HT1080 (cell line): Measurements from ENCODE around the gene SIGLEC7. TPM values are rescaled to one million over a fixed set of nuclear protein-coding genes. Genes with fewer than 3 reads are reported as not detected.
A peak's percentile ranks its signal among the peaks of the same experiment; 100 is the strongest.

Experiments
- DNase-seq: peaks from one replicate; pipeline ENCODE4 v3.0.0-alpha.2; 2015; ENCODE audit warnings: low read depth
- total RNA-seq: library from RNA; depleted of rRNA; stranded (reverse); fragments of >200 nt; shearing (Covaris generic); gene quantifications from 2 replicates; pipeline ENCODE4 v1.2.3, GENCODE V29; 2014

The SIGLEC7 gene
- total RNA-seq, 1 experiment from 2014 or later, result not detected

DNA sequence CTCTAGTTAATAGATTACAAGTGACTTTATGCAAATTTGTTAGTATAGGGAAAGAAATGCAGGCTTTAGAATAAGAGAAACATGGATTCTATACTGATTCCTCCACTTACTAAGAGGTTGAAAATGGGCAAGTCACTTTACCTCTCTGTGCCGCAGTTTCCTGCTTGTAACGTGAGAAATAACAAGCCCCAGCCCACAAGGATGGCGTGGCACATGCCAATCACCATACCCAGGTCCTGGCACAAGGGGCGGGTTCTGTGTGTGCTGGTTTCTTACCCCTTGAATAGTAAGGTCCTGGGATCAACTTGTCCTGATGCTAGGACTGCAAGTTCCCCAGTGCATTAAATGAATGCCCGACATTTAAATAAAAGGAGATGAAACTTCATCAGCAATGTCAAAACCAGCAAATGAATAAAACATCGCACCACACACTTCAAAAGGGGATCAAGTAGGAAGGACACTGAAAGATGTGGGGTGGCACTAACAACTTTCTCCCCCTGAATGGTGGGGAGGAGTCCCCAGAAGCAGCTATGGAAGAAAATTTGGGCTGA lies 25.3 kb upstream of the SIGLEC7 start:
- peak; percentile 27 for DNase-seq

DNA sequence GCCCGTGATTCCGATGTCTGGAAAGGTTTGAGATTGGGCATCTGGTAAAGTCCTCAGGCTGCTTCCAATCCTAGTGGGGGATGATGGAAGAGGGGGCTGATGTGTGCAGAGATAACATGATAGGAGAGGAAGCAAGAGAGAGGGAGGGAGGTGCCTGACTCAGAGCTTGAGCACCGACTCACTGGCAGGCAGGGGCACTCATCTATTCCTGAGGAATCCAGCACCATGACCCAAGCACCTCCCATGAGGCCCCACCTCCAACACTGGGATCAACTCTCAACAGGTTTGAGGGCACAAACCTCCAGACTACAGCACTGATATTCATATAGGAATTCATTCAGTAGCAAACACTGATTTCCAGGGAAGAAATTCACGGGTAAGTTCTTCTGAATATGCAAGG lies 23.0 kb upstream of the SIGLEC7 start:
- peak; percentile 60 for DNase-seq

DNA sequence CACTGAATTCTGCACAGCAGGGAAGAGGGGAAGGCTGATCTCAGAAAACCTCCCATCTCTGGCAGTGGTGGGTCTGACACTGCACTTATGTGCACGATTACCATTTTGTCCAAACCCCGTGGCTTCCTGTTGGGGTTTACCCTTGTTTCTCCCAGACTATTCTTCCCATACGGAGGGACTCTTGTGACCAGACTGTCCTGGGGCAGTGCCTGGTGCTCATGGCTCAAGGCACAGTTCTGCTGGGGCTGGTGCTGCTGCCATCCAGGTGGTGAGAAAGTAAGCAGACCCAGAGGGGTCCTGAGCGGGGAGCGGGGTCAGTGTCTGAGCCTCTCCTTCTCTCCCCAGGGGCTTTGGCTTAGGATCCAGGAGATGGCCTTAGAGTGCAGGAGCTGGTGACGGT lies 22.5 kb upstream of the SIGLEC7 start:
- no peak for DNase-seq

DNA sequence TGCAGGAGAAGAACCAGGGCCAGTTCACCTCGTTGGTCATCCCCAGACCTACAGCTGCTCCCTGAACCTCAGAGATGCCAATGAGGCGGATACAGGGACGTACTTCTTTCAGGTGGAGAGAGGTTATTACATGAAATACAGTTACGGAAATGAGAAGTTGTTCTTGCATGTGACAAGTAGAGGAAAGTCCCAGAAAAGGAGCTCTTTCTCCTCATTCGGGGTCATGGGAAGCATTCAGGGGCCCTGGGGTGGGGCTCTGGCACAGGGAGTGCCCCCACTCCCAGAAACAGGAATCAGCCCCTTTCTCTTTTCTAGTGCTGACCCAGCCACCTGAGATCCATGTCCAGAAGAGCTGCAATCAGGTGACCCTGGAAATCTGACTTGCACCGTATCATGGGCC lies 21.9 kb upstream of the SIGLEC7 start:
- no peak for DNase-seq

DNA sequence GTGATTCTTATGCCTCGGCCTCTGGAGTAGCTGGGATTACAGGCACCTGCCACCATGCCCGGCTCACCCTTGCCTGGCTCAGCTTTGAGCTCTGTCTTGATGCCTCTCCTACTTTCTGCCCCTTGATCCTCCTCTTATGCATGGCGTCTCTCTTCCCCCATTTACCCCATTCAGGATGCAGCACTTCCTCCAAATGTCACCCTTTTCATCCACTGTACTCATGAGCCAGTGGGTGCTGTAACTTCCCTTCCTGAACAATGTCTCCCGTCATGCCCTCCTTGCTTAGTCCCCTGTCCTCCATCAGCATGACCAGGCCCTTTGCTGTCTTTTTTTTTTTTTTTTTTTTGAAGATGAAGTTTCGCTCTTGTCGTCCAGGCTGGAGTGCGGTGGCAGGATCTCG lies 20.8 kb upstream of the SIGLEC7 start:
- no peak for DNase-seq

DNA sequence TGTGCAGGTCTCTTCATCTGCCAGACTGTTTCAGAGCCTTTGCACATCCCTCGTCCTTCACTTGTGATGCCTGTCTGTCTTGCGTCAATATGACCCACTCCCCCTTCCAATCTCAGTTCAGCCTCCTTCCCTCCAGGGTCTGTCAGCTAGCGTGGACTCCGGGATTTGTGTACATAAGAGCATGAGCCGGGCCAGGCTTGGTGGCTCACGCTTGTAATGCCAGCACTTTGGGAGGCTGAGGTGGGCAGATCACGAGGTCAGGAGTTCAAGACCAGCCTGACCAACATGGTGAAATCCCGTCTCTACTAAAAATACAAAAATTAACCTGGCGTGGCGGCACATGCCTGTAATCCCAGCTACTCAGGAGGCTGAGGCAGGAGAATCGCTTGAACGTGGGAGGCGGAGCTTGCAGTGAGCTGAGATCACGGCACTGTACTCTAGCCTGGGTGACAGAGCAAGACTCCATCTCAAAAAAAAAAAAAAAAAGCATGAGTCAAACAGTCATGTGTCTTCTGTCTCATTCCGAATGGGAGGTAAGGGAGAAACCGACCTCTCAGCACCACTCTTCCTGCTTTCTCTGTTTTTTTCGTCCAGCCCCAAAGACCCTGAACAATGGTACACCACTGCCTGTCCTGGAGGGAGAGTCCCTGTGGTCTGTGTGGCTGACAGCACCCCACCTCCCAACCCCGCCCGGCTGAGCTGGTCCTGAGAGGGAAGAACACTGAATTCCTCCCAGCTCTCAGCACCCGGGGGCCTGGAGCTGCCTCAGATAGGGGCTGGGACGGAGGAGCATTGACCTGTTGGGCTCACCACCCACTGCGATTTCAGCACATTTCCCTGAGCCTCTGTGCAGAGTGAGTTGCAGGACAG lies 19.8 kb upstream of the SIGLEC7 start:
- peak; percentile 86 for DNase-seq

DNA sequence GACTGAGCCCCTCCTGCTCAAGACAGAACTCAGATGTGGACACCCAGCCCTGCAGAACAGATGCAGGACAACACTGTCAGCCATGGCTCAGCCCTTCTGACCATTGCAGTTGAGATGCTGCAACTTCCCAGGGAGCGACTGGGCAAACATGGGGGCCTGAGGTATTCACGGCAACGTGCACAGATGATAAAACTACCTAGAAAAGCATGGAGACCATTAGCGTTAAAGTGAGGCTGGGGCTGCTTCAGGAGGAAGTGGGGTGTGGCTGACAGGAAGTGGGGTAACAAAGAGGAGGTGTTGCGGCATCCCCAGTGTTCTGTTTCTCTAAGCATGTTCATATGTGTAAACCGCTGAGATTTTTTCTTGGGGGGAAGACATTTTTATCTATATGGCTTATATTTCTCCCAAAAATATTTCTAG lies 18.7 kb upstream of the SIGLEC7 start:
- no peak for DNase-seq

DNA sequence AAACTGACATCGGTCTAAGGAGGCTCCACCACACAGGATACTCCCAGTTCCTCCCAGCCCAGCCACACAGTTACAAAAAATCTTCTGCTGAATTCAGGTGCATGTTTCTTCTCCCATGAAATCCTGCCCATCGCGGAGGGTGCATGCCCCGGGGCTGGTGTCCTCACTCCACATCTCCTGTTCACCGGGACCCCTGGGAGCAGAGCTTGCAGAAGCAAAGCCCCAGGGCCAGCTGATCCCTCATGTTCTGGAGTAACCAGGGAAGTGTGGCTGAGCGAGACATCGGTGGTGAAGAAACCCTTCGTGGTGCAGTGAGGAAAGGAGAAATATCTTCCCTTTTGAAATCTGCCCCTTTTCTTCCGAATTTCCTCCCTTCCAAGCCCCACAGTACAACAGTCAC lies 18.3 kb upstream of the SIGLEC7 start:
- no peak for DNase-seq

DNA sequence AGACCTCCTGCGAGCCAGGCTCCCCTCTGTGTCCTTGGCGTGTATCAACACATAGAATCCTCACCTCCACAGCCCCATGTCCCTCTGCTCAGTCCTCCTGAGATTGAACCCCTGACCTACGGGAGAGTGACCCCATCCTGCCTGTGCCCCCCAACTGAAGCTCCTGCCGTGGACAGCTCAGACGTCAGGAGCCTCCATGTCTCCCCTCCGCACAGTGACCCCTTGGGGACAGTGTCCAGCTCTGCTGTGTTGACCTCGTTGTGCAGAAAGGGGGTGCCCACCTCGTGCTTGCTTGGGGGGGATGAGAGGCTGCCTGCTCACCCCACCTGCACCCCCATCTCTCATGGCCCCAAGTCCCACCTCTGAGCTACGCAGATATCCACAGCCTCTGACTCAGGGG lies 17.9 kb upstream of the SIGLEC7 start:
- DNase-seq, result no peak

DNA sequence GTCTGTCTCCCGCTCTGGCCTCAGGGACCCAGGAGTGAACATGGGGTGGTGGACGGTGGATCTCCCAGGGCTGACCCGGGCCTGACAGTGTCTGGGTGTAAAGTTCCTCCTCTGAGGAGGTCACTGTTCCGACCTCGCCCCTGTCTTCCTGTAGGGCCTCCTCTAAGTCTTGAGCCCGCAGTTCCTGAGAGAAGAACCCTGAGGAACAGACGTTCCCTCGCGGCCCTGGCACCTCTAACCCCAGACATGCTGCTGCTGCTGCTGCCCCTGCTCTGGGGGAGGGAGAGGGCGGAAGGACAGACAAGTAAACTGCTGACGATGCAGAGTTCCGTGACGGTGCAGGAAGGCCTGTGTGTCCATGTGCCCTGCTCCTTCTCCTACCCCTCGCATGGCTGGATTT lies 17.4 kb upstream of the SIGLEC7 start, which contains the start of gene SIGLEC9:
TSS of gene SIGLEC9 (plus strand) at position 178 of the 400 bp plus-strand sequence. CDS start at position 247, 69 bp downstream.
- DNase-seq, result no peak

DNA sequence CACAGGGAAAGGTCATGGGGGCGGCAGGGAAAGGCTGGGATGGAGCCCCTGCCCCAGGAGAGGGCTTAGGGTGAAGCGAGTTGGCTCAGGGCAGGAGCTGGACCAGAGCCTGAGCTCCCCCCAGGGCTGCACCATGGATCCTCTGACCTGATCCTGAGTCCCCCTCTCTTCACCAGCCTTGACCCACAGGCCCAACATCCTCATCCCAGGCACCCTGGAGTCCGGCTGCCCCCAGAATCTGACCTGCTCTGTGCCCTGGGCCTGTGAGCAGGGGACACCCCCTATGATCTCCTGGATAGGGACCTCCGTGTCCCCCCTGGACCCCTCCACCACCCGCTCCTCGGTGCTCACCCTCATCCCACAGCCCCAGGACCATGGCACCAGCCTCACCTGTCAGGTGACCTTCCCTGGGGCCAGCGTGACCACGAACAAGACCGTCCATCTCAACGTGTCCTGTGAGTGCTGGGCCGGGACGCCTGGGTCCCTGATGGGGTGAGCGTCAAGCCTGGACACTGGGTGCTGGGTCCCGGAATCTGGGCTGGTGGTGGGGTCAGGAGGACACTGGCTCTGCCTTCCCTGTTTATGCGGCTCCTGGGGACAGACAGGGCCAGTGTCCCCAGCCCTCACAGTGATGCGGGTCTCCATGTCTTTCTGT lies 16.6 kb upstream of the SIGLEC7 start:
- no peak for DNase-seq

DNA sequence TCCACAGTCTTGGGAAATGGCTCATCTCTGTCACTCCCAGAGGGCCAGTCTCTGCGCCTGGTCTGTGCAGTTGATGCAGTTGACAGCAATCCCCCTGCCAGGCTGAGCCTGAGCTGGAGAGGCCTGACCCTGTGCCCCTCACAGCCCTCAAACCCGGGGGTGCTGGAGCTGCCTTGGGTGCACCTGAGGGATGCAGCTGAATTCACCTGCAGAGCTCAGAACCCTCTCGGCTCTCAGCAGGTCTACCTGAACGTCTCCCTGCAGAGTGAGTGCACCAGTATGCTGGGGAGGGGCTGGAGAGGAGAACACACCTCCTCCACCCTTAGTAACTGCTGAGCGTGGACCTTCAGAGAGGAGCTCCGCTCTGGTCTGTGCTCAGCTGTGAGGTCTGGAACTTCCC lies 15.1 kb upstream of the SIGLEC7 start:
- no peak for DNase-seq

DNA sequence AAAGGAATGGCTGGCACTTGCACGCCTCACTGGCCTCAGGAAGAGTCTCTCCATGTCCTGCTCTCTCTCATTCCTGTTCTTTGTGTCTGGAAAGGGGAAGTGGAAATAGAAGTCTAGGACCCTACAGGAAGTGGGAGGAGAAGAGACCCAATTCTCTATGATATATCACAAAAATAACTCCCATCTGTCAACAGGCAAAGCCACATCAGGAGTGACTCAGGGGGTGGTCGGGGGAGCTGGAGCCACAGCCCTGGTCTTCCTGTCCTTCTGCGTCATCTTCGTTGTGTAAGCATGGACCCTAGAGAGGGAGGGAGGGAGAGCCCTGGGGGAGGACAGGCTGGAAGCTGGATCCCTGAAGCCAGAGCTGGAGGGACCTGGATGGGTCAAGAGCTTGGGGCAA lies 14.3 kb upstream of the SIGLEC7 start:
- DNase-seq, result peak; percentile 94

DNA sequence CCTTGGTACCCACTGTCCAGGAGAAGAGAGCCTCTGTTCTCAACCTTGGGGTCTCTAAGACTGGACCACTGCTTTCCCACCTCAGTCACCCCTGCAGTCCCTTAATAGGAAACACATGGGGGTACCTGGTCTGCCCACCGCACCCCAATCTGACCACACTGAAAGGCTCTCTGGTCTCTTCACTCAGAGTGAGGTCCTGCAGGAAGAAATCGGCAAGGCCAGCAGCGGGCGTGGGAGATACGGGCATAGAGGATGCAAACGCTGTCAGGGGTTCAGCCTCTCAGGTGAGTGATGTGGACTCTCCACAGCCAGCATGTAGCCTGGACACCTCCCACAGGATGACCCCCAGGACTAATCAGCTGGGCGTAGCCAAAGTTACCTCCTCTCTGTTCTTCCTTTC lies 13.9 kb upstream of the SIGLEC7 start:
- DNase-seq, result no peak

DNA sequence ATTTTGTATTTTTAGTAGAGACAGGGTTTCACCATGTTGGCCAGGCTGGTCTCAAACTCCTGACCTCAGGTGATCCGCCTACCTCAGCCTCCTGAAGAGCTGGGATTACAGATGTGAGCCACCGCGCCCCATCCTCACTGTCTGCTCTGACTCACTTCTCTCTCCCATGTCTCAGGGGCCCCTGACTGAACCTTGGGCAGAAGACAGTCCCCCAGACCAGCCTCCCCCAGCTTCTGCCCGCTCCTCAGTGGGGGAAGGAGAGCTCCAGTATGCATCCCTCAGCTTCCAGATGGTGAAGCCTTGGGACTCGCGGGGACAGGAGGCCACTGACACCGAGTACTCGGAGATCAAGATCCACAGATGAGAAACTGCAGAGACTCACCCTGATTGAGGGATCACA lies 12.4 kb upstream of the SIGLEC7 start:
- no peak for DNase-seq

DNA sequence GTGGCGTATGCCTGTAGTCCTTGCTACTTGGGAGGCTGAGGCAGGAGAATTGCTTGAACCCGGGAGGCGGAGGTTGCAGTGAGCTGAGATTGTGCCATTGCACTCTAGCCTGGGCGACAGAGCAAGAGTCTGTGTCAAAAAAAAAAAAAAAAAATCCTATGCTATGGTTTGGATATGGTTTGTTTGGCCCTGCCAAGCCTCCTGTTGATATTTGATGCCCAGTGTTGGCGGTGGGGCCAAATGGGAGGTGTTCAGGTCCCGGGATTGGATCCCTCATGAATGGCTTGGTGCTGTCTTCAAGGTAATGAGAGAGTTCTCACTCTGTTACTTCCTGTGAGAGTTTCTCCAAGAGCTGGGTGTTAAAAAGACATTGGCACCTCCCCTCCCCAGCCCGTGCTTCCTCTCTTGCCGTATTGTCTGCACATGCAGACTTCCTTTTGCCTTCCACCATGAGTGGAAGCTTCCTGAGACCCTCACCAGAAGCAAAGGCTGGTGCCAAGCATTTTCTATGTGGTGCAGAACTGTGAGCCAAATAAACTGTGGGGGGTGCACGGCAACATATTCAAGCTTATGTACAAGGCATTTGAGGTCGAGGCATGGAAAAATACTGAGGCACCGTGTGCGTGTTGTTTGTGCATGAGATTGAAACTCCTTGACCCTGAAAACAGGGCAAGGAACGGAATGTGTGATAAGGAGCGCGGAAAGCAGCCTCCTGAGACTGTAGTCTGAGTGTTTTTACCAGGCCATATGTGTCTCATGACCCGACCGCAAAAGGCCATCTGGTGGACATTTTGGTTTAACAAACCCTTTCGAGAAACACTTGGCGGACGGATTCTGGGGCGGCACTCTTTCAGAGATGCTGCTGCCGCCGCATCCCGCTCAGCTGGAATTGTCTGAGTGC lies 10.1 kb upstream of the SIGLEC7 start:
- DNase-seq, result peak; percentile 30

DNA sequence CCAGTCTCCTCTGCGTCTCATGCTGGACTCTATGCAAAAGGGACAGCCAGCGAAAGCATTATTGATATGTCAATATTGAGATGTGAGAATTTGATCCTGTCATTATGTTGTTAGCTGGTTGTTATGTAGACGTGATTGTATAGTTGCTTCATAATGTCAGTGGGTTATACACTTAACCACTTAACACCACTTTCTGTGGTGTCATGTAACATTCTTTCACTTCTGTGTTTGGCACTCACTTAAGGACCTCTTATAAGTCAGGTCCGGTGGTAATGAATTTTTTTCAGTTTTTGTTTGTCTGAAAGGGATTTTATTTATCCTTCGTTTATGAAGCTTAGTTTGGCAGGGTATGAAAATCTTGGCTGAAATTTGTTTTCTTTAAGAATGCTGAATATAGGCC lies 7.1 kb upstream of the SIGLEC7 start:
- no peak for DNase-seq

DNA sequence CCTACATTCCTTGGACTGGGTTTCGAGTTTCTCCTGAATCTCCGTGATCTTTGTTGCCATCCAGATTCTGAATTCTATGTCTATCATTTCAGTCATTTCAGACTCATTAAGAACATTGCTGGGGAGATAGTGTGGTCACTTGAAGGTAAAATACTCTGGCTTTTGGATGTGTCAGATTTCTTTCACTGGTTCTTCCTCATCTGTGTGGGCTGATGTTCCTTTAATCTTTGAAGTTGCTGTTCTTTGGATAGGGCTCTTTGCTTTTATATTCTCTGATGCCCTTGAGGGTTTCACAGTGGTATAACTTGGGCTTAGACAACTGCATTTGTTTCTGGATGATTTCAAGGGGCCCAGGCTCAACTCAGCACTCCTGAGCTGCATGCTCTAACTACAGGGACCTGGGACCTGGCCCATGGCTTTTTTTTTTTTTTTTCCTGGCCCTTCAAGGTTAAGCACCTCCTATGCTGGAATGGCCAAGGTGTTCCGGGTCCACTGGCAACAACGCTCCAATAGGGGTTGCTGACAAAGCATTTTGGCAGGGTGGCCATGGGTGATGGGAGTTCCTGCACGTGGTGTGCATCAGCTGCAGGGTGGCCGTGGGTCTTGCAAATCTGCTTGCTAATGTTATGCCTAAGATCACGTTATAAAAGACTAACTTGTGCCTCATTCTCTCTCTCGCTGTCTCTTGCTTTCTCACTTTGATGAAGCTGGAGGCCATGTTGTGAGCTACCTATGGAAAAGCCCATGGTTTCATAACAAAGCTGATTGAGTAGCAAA lies 5.9 kb upstream of the SIGLEC7 start:
- no peak for DNase-seq

DNA sequence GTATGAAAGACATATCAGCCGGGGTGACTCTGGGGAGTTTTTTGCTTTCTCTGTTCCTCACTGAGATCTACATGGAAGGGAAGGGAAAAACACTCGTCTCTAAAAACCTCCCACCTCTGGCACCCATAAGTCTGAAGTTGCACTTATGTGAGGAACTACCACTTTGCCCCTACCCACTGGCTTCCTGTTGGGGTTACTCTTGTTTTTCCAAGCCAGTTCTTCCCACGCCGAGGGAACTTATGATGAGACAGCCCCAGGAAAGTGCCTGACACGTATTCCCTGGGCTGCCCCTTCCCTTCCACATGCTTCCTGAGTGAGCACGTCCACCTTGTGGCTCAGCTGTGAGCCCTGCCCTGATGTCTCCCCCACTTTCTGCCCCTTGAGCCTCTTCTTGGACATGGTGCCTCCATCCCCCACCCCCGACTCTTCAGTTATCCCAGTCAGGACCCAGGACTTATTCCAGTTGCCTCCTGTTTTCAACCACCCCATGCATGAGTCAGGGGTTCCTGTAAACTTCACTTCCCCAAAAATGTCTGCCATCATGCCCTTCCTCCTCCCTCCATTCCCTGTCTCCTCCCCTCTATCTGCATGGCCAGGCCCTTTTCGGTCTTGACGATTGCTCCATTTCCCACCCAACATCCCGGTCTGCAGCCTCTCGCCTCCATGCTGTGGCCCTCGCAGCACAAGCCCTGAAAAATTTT lies 5.1 kb upstream of the SIGLEC7 start:
- DNase-seq, result peak; percentile 52
